HCT116 (cell line): Measurements from ENCODE around the gene MAGEB2. TPM values are rescaled to one million over a fixed set of nuclear protein-coding genes. Genes with fewer than 3 reads are reported as not detected.

Source experiments
- ATAC-seq: fragments of 200-7000 bp; cut with Tn5 transposase; 2 replicates; pipeline ENCODE4 v1.9.1; 2020; ENCODE audit warnings: mild to moderate bottlenecking, moderate library complexity
- BruUV-seq: library from RNA; stranded (reverse); fragments of 400-500 nt; replicated peaks from 2 replicates; lab custom pipeline; 2021; lab: Mats Ljungman, UMichigan
- CTCF ChIA-PET: fragments of 300-600 bp; sonication (Branson Sonifier 250); formaldehyde crosslinking; loops from one replicate; lab custom pipeline; 2021; ENCODE audit warnings: antibody characterized with exemption; lab: Charles Lee
- POLR2A ChIA-PET: fragments of 300-600, 350-600 bp; sonication (Branson Sonifier 250); formaldehyde crosslinking; loops from one replicate; lab custom pipeline; 2021; ENCODE audit warnings: antibody characterized with exemption; lab: Charles Lee
- RAD21 ChIA-PET, 2 experiments: fragments of 300-600 bp; sonication (Branson Sonifier 250); formaldehyde crosslinking; loops; one replicate each; lab custom pipeline; 2023; ENCODE audit warnings: low total read pairs in 2 of 2; ENCODE audit not compliant: uncharacterized antibody in 2 of 2, unreplicated experiment in 2 of 2, low non-redundant PET in 1 of 2; lab: Charles Lee
- DNase-seq: peaks from one replicate; pipeline ENCODE4 v3.0.0-alpha.2; 2010; ENCODE audit warnings: low read depth, low spot score
- H2AFZ ChIP-seq: fragments of 200-600 bp; shearing (Covaris generic), sonication (generic); 2 replicates; pipeline ENCODE4 v1.6.1; 2017; ENCODE audit warnings: low read depth, mixed run types, mixed read lengths, antibody characterized with exemption, low read length; ENCODE audit not compliant: poor library complexity, severe bottlenecking
- H3K27ac ChIP-seq: 2 replicates; pipeline ENCODE4 v1.5.1; 2012; ENCODE audit warnings: low read depth, low read length
- H3K27me3 ChIP-seq: fragments of 200-600 bp; sonication (generic); 2 replicates; pipeline ENCODE4 v1.6.1; 2016; ENCODE audit warnings: mixed run types, low read length, mixed read lengths; ENCODE audit not compliant: insufficient read depth
- H3K36me3 ChIP-seq, 2 experiments: fragments of 200-500 bp in 1 of 2; fragments of 200-600 bp in 1 of 2; sonication (Bioruptor generic) in 1 of 2; sonication (generic) in 1 of 2; 2 replicates each; pipeline versions ENCODE4 v1.5.1 to v1.6.1; 2014 to 2016; ENCODE audit warnings: low read length in 2 of 2, inconsistent platforms in 1 of 2, mixed read lengths in 1 of 2, mixed run types in 1 of 2; ENCODE audit not compliant: insufficient read depth in 2 of 2, control insufficient read depth in 1 of 2
- H3K4me1 ChIP-seq, 2 experiments: fragments of 200-600 bp in 1 of 2; sonication (generic) in 1 of 2; 2 replicates each; pipeline versions ENCODE4 v1.5.1 to v1.6.1; 2012 to 2017; ENCODE audit warnings: low read length in 2 of 2, inconsistent platforms in 1 of 2, mild to moderate bottlenecking in 1 of 2, mixed read lengths in 1 of 2, mixed run types in 1 of 2, moderate library complexity in 1 of 2; ENCODE audit not compliant: insufficient read depth in 2 of 2, control insufficient read depth in 1 of 2
- H3K4me2 ChIP-seq: fragments of 200-600 bp; sonication (generic); 2 replicates; pipeline ENCODE4 v1.6.1; 2017; ENCODE audit warnings: mixed run types, low read length, mixed read lengths
- H3K4me3 ChIP-seq, 2 experiments: fragments of 200-600 bp in 1 of 2; sonication (generic) in 1 of 2; replicated peaks in 1 of 2; 2 replicates each; pipeline ENCODE4 v1.5.1; 2011 to 2016; ENCODE audit warnings: low read length in 2 of 2, control low read depth in 1 of 2, low read depth in 1 of 2, mild to moderate bottlenecking in 1 of 2, mixed read lengths in 1 of 2, mixed run types in 1 of 2
- H3K79me2 ChIP-seq: fragments of 200-600 bp; sonication (generic); 2 replicates; pipeline ENCODE4 v1.6.1; 2017; ENCODE audit warnings: mild to moderate bottlenecking, mixed run types, low read length, moderate library complexity, mixed read lengths; ENCODE audit not compliant: insufficient read depth
- H3K9ac ChIP-seq: fragments of 200-600 bp; sonication (generic); 2 replicates; pipeline ENCODE4 v1.6.1; 2016; ENCODE audit warnings: low read length, mixed read lengths
- H3K9me2 ChIP-seq: fragments of 200-600 bp; sonication (generic), shearing (Covaris generic); 2 replicates; pipeline ENCODE4 v1.6.1; 2017; ENCODE audit warnings: mixed run types, mild to moderate bottlenecking, moderate library complexity; ENCODE audit not compliant: insufficient read depth
- H3K9me3 ChIP-seq, 2 experiments: fragments of 200-500 bp in 1 of 2; fragments of 200-600 bp in 1 of 2; sonication (Bioruptor generic) in 1 of 2; sonication (generic) in 1 of 2; 2 replicates each; pipeline ENCODE4 v1.6.1; 2014 to 2017; ENCODE audit warnings: low read length in 2 of 2, mixed read lengths in 2 of 2, inconsistent platforms in 1 of 2, low read depth in 1 of 2, mild to moderate bottlenecking in 1 of 2, mixed run types in 1 of 2, moderate library complexity in 1 of 2; ENCODE audit not compliant: control insufficient read depth in 1 of 2, insufficient read depth in 1 of 2
- H4K20me1 ChIP-seq: fragments of 200-600 bp; sonication (generic), shearing (Covaris generic); 2 replicates; pipeline ENCODE4 v1.6.1; 2017; ENCODE audit warnings: mixed run types, mild to moderate bottlenecking, moderate library complexity; ENCODE audit not compliant: insufficient read depth
- CEBPB ChIP-seq: IDR thresholded peaks from 2 replicates; pipeline ENCODE4 v1.6.1; 2012; ENCODE audit warnings: low read depth
- ELF1 ChIP-seq: IDR thresholded peaks from 2 replicates; pipeline ENCODE4 v1.6.1; 2012; ENCODE audit warnings: low read depth, borderline replicate concordance
- EZH2 ChIP-seq: fragments of 200-600 bp; sonication (generic); IDR thresholded peaks from 2 replicates; pipeline ENCODE4 v1.6.1; 2017; ENCODE audit warnings: antibody characterized with exemption, mixed run types
- JUND ChIP-seq: IDR thresholded peaks from 2 replicates; pipeline ENCODE4 v1.6.1; 2012
- SIN3A ChIP-seq: IDR thresholded peaks from 2 replicates; pipeline ENCODE4 v1.6.1; 2012; ENCODE audit warnings: low read depth
- SP1 ChIP-seq: IDR thresholded peaks from 2 replicates; pipeline ENCODE4 v1.6.1; 2012; ENCODE audit warnings: low read depth
- SRF ChIP-seq: IDR thresholded peaks from 2 replicates; pipeline ENCODE4 v1.6.1; 2012; ENCODE audit warnings: low read depth
- YY1 ChIP-seq: IDR thresholded peaks from 2 replicates; pipeline ENCODE4 v1.6.1; 2011; ENCODE audit warnings: low read length, low read depth, moderate library complexity, mild to moderate bottlenecking; ENCODE audit not compliant: insufficient replicate concordance; ENCODE audit errors: extremely low read depth
- ZNF274 ChIP-seq: fragments of 200-500 bp; sonication (Bioruptor generic); IDR thresholded peaks from 2 replicates; pipeline ENCODE4 v1.6.1; 2014; ENCODE audit warnings: mild to moderate bottlenecking, low read depth, low read length, inconsistent platforms
- intact Hi-C: fragments of 100-400 bp; cut with micrococcal nuclease; formaldehyde crosslinking; loops from 2 replicates; pipeline ENCODE4 v1.10.0; 2022
- total RNA-seq: library from RNA; stranded (reverse); gene quantifications from one replicate; pipeline ENCODE4 v1.2.1, GENCODE V29; 2021; ENCODE audit not compliant: unreplicated experiment
- TF ChIP-seq, protein P1 (sequence below): IDR thresholded peaks from 2 replicates; pipeline ENCODE4 v1.6.1; 2011; ENCODE audit warnings: mild to moderate bottlenecking, low read length, moderate library complexity; ENCODE audit not compliant: insufficient replicate concordance; ENCODE audit errors: extremely low read depth
- TF ChIP-seq, protein P2 (sequence below): IDR thresholded peaks from 2 replicates; pipeline ENCODE4 v1.6.1; 2012; ENCODE audit warnings: low read depth
- TF ChIP-seq, protein P3 (sequence below): IDR thresholded peaks from 2 replicates; pipeline ENCODE4 v1.6.1; 2012
- TF ChIP-seq, protein P4 (sequence below): IDR thresholded peaks from 2 replicates; pipeline ENCODE4 v1.6.1; 2012

MAGEB2 gene
- total RNA-seq, 1 experiment from 2014 or later, result 138 TPM

DNA sequence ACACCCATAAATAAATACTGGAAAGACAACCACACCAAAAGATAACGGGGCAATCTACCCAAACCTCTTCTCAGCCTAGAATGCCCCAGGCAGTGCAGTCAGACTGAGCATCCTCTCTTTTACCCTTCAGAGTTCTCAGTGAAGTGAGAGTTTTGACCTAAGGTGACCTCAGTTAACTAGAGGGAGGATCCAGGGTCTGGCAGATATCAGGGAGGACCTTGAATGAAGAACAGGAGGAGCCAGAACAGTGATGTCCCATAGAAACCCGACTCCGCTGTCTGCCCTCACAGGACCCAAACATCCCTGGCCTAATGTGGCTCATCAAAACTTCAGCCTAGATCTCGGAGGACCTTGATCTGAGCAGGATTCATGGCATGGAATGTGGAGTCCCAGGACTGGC, 15.0 kb downstream of the MAGEB2 start, which contains the start of gene MAGEB3:
Gene MAGEB3, plus strand, starts transcription at position 263 of the 400 bp plus-strand sequence. CDS start 5,268 bp downstream, outside the sequence.
- BruUV-seq, result no TSS peak
- POLR2A ChIA-PET, result no interaction called here
- DNase-seq, result no peak
- RAD21 ChIA-PET, result no interaction called here
- Histone ChIP-seq H3K9me2 (no peaks in the 10 kb centered on the region), H3K4me1 (no peaks in the 10 kb centered on the region), H3K27ac (no peak within 1 kb of the TSS)
- TF ChIP-seq ELF1 (no peak), JUND (no peak), YY1 (no peak), ZNF274 (no peak), SIN3A (no peak), SP1 (no peak), SRF (no peak), CEBPB (no peak), EZH2 (no peak)
- TF ChIP-seq, protein P1, sequence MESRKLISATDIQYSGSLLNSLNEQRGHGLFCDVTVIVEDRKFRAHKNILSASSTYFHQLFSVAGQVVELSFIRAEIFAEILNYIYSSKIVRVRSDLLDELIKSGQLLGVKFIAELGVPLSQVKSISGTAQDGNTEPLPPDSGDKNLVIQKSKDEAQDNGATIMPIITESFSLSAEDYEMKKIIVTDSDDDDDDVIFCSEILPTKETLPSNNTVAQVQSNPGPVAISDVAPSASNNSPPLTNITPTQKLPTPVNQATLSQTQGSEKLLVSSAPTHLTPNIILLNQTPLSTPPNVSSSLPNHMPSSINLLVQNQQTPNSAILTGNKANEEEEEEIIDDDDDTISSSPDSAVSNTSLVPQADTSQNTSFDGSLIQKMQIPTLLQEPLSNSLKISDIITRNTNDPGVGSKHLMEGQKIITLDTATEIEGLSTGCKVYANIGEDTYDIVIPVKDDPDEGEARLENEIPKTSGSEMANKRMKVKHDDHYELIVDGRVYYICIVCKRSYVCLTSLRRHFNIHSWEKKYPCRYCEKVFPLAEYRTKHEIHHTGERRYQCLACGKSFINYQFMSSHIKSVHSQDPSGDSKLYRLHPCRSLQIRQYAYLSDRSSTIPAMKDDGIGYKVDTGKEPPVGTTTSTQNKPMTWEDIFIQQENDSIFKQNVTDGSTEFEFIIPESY, result no peak
- TF ChIP-seq, protein P2, sequence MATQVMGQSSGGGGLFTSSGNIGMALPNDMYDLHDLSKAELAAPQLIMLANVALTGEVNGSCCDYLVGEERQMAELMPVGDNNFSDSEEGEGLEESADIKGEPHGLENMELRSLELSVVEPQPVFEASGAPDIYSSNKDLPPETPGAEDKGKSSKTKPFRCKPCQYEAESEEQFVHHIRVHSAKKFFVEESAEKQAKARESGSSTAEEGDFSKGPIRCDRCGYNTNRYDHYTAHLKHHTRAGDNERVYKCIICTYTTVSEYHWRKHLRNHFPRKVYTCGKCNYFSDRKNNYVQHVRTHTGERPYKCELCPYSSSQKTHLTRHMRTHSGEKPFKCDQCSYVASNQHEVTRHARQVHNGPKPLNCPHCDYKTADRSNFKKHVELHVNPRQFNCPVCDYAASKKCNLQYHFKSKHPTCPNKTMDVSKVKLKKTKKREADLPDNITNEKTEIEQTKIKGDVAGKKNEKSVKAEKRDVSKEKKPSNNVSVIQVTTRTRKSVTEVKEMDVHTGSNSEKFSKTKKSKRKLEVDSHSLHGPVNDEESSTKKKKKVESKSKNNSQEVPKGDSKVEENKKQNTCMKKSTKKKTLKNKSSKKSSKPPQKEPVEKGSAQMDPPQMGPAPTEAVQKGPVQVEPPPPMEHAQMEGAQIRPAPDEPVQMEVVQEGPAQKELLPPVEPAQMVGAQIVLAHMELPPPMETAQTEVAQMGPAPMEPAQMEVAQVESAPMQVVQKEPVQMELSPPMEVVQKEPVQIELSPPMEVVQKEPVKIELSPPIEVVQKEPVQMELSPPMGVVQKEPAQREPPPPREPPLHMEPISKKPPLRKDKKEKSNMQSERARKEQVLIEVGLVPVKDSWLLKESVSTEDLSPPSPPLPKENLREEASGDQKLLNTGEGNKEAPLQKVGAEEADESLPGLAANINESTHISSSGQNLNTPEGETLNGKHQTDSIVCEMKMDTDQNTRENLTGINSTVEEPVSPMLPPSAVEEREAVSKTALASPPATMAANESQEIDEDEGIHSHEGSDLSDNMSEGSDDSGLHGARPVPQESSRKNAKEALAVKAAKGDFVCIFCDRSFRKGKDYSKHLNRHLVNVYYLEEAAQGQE, result no peak
- TF ChIP-seq, protein P3, sequence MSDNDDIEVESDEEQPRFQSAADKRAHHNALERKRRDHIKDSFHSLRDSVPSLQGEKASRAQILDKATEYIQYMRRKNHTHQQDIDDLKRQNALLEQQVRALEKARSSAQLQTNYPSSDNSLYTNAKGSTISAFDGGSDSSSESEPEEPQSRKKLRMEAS, result no peak
- TF ChIP-seq, protein P4, sequence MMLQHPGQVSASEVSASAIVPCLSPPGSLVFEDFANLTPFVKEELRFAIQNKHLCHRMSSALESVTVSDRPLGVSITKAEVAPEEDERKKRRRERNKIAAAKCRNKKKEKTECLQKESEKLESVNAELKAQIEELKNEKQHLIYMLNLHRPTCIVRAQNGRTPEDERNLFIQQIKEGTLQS, result no peak
- TF ChIP-seq, all 23 proteins: peak for 0
- no peak within 1 kb of the TSS for H3K9ac ChIP-seq
- no peaks in the 10 kb centered on the region for H3K79me2 ChIP-seq
- H3K27me3 ChIP-seq, result no peaks in the 10 kb centered on the region
- H2AFZ ChIP-seq, result no peak within 1 kb of the TSS
- CTCF ChIA-PET, result no interaction called here
- no peaks in the 10 kb centered on the region for H4K20me1 ChIP-seq
- no peak within 1 kb of the TSS for H3K4me3 ChIP-seq
- intact Hi-C loops, result no loop called here
- no peaks in the 10 kb centered on the region for H3K36me3 ChIP-seq
- no peak within 1 kb of the TSS for H3K4me2 ChIP-seq
- no peaks in the 10 kb centered on the region for H3K9me3 ChIP-seq
- ATAC-seq, result no peak
